ENCODE data around the gene REEP1. TPM values are rescaled to one million over a fixed set of nuclear protein-coding genes. Genes with fewer than 3 reads are reported as not detected.

Gene REEP1
- total RNA-seq, 1 experiment from 2014 or later = 3.6 TPM

DNA sequence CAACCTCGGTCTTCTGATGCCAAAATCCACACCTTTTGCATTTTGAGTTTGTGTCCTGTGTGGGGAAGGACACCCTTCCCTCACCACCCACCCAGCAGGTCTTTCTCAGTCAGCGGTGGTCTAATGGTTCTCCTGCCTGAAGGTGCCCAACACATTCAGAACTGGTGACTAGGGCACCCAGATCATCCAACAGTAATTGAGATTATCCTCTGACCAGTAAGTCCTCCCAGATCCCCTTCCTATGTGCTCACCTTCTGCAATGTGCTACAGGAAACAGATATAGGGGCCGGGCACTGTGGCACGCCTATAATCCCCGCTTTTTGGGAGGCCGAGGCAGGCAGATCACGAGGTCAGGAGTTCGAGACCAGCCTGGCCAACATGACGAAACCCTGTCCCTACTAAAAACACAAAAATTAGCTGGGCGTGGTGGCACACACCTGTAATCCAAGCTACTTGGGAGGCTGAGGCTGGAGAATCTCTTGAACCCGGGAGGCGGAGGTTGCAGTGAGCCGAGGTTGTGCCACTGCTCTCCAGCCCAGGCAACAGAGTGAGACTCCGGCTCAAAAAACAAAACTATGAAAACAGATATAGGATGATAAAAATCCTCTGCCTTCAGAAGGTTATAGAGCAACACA, 56.2 kb downstream of the REEP1 start:
- H3K27me3 ChIP-seq (replicated peaks; ENCODE audit: insufficient read depth, low read depth, low read length, poor library complexity) = no peaks in the 10 kb centered on the region

DNA sequence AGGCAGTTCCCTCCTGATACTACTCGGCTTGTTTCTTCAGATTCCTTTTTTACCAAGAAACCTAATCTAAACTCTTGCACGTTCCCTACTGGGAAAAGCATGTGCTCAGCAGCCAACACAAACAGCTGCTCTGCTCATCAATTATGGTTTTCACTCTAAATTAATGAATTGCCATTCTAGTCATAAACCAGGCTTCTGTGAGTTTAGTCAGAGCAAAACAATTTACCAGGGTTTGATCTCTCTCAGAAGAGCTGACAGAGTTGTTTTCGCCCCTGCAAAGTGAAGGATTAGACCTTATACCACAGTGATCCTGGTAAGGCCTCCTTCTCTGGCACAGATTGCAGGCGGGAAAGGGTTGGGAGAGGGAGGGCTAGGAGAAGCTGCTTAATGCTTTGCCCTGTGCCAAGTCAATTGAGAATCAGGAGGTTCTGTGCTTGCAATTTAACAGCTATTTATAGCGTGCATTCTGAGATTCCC, 57.2 kb downstream of the REEP1 start:
- H3K4me3 ChIP-seq (ENCODE audit: low read depth, low read length, poor library complexity, severe bottlenecking) = no peak overlapping the region
- intact Hi-C loops (cut with micrococcal nuclease; ENCODE audit: unreplicated experiment) = no loop called here
- POLR2A ChIA-PET (ENCODE audit: low non-redundant PET) = no interaction called here
- no TSS peak for BruUV-seq (replicated peaks)
- H3K4me1 ChIP-seq (ENCODE audit: insufficient read depth, low read length, poor library complexity, severe bottlenecking) = no peaks in the 10 kb centered on the region
- H3K36me3 ChIP-seq (ENCODE audit: insufficient read depth, low read length, poor library complexity, severe bottlenecking) = no peaks in the 10 kb centered on the region
- DNase-seq (ENCODE audit: low spot score) = no peak
- H3K27ac ChIP-seq (ENCODE audit: low read depth, low read length, poor library complexity, severe bottlenecking) = no peak overlapping the region
- CTCF ChIA-PET = no interaction called here
- H3K9me3 ChIP-seq (ENCODE audit: low read depth, low read length, poor library complexity, severe bottlenecking) = no peaks in the 10 kb centered on the region
- TF ChIP-seq EZH2 (IDR thresholded peaks at IDR 0.05; ENCODE audit: borderline replicate concordance, low read depth, low read length, poor library complexity, severe bottlenecking) = no peak
- TF ChIP-seq, protein P1, sequence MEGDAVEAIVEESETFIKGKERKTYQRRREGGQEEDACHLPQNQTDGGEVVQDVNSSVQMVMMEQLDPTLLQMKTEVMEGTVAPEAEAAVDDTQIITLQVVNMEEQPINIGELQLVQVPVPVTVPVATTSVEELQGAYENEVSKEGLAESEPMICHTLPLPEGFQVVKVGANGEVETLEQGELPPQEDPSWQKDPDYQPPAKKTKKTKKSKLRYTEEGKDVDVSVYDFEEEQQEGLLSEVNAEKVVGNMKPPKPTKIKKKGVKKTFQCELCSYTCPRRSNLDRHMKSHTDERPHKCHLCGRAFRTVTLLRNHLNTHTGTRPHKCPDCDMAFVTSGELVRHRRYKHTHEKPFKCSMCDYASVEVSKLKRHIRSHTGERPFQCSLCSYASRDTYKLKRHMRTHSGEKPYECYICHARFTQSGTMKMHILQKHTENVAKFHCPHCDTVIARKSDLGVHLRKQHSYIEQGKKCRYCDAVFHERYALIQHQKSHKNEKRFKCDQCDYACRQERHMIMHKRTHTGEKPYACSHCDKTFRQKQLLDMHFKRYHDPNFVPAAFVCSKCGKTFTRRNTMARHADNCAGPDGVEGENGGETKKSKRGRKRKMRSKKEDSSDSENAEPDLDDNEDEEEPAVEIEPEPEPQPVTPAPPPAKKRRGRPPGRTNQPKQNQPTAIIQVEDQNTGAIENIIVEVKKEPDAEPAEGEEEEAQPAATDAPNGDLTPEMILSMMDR (conservative IDR thresholded peaks at IDR 0.05; ENCODE audit: low read depth, low read length) = no peak
- no peaks in the 10 kb centered on the region for H3K27me3 ChIP-seq (replicated peaks; ENCODE audit: insufficient read depth, low read depth, low read length, poor library complexity)

More for the DNA sequence above, 56.2 kb downstream of the REEP1 start:
- intact Hi-C loops (cut with micrococcal nuclease; ENCODE audit: unreplicated experiment) = no loop called here
- ChIA-PET POLR2A (ENCODE audit: low non-redundant PET) (no interaction called here), CTCF (no interaction called here)
- Histone ChIP-seq H3K4me1 (ENCODE audit: insufficient read depth, low read length, poor library complexity, severe bottlenecking) (no peaks in the 10 kb centered on the region), H3K9me3 (ENCODE audit: low read depth, low read length, poor library complexity, severe bottlenecking) (no peaks in the 10 kb centered on the region), H3K36me3 (ENCODE audit: insufficient read depth, low read length, poor library complexity, severe bottlenecking) (no peaks in the 10 kb centered on the region), H3K27ac (ENCODE audit: low read depth, low read length, poor library complexity, severe bottlenecking) (no peak overlapping the region), H3K4me3 (ENCODE audit: low read depth, low read length, poor library complexity, severe bottlenecking) (no peak overlapping the region)
- no TSS peak for BruUV-seq (replicated peaks)
- TF ChIP-seq, protein P1 (conservative IDR thresholded peaks at IDR 0.05; ENCODE audit: low read depth, low read length) = no peak
- TF ChIP-seq EZH2 (IDR thresholded peaks at IDR 0.05; ENCODE audit: borderline replicate concordance, low read depth, low read length, poor library complexity, severe bottlenecking) = no peak
- DNase-seq (ENCODE audit: low spot score) = no peak

DNA sequence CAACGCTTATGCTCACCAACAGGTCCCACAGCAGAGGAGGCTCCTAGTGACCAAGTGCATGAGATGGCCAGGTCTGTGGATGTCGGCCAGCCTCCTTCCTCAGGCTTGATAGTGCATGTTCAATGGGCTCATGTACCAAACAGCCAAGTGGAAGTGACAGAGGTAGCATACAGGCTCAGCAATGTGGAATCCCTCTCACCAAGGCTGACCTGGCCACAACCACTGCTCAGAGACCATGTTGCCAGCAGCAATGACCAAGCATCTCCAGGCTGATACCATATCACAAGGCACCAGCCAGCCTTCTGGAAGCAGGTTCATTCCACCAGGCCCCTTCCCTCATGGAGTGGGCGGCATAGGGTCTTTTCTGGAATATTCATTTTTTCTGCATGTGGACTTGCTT, 61.5 kb downstream of the REEP1 start:
- Histone ChIP-seq H3K4me3 (ENCODE audit: low read depth, low read length, poor library complexity, severe bottlenecking) (no peak overlapping the region), H3K4me1 (ENCODE audit: insufficient read depth, low read length, poor library complexity, severe bottlenecking) (no peaks in the 10 kb centered on the region), H3K27ac (ENCODE audit: low read depth, low read length, poor library complexity, severe bottlenecking) (no peak overlapping the region), H3K36me3 (ENCODE audit: insufficient read depth, low read length, poor library complexity, severe bottlenecking) (no peaks in the 10 kb centered on the region), H3K27me3 (replicated peaks; ENCODE audit: insufficient read depth, low read depth, low read length, poor library complexity) (no peaks in the 10 kb centered on the region), H3K9me3 (ENCODE audit: low read depth, low read length, poor library complexity, severe bottlenecking) (peaks cover 8% of the 10 kb centered on the region)
- DNase-seq (ENCODE audit: low spot score) = no peak
- ChIA-PET CTCF (no interaction called here), POLR2A (ENCODE audit: low non-redundant PET) (no interaction called here)
- no TSS peak for BruUV-seq (replicated peaks)
- intact Hi-C loops (cut with micrococcal nuclease; ENCODE audit: unreplicated experiment) = no loop called here
- TF ChIP-seq, protein P1 (conservative IDR thresholded peaks at IDR 0.05; ENCODE audit: low read depth, low read length) = no peak
- TF ChIP-seq EZH2 (IDR thresholded peaks at IDR 0.05; ENCODE audit: borderline replicate concordance, low read depth, low read length, poor library complexity, severe bottlenecking) = no peak
